HCT116 (cell line): Measurements from ENCODE around the gene NLRP6. TPM values are rescaled to one million over a fixed set of nuclear protein-coding genes. Genes with fewer than 3 reads are reported as not detected.

Experiments used
- ATAC-seq: fragments of 200-7000 bp; cut with Tn5 transposase; 2 replicates; pipeline ENCODE4 v1.9.1; 2020; ENCODE audit warnings: mild to moderate bottlenecking, moderate library complexity
- BruUV-seq: library from RNA; stranded (reverse); fragments of 400-500 nt; replicated peaks from 2 replicates; lab custom pipeline; 2021; lab: Mats Ljungman, UMichigan
- CTCF ChIA-PET: fragments of 300-600 bp; sonication (Branson Sonifier 250); formaldehyde crosslinking; loops from one replicate; lab custom pipeline; 2021; ENCODE audit warnings: antibody characterized with exemption; lab: Charles Lee
- POLR2A ChIA-PET: fragments of 300-600, 350-600 bp; sonication (Branson Sonifier 250); formaldehyde crosslinking; loops from one replicate; lab custom pipeline; 2021; ENCODE audit warnings: antibody characterized with exemption; lab: Charles Lee
- RAD21 ChIA-PET, 2 experiments: fragments of 300-600 bp; sonication (Branson Sonifier 250); formaldehyde crosslinking; loops; one replicate each; lab custom pipeline; 2023; ENCODE audit warnings: low total read pairs in 2 of 2; ENCODE audit not compliant: uncharacterized antibody in 2 of 2, unreplicated experiment in 2 of 2, low non-redundant PET in 1 of 2; lab: Charles Lee
- DNase-seq: peaks from one replicate; pipeline ENCODE4 v3.0.0-alpha.2; 2010; ENCODE audit warnings: low read depth, low spot score
- H2AFZ ChIP-seq: fragments of 200-600 bp; shearing (Covaris generic), sonication (generic); 2 replicates; pipeline ENCODE4 v1.6.1; 2017; ENCODE audit warnings: low read depth, mixed run types, mixed read lengths, antibody characterized with exemption, low read length; ENCODE audit not compliant: poor library complexity, severe bottlenecking
- H3K27ac ChIP-seq: 2 replicates; pipeline ENCODE4 v1.5.1; 2012; ENCODE audit warnings: low read depth, low read length
- H3K27me3 ChIP-seq: fragments of 200-600 bp; sonication (generic); 2 replicates; pipeline ENCODE4 v1.6.1; 2016; ENCODE audit warnings: mixed run types, low read length, mixed read lengths; ENCODE audit not compliant: insufficient read depth
- H3K36me3 ChIP-seq, 2 experiments: fragments of 200-500 bp in 1 of 2; fragments of 200-600 bp in 1 of 2; sonication (Bioruptor generic) in 1 of 2; sonication (generic) in 1 of 2; 2 replicates each; pipeline versions ENCODE4 v1.5.1 to v1.6.1; 2014 to 2016; ENCODE audit warnings: low read length in 2 of 2, inconsistent platforms in 1 of 2, mixed read lengths in 1 of 2, mixed run types in 1 of 2; ENCODE audit not compliant: insufficient read depth in 2 of 2, control insufficient read depth in 1 of 2
- H3K4me1 ChIP-seq, 2 experiments: fragments of 200-600 bp in 1 of 2; sonication (generic) in 1 of 2; 2 replicates each; pipeline versions ENCODE4 v1.5.1 to v1.6.1; 2012 to 2017; ENCODE audit warnings: low read length in 2 of 2, inconsistent platforms in 1 of 2, mild to moderate bottlenecking in 1 of 2, mixed read lengths in 1 of 2, mixed run types in 1 of 2, moderate library complexity in 1 of 2; ENCODE audit not compliant: insufficient read depth in 2 of 2, control insufficient read depth in 1 of 2
- H3K4me2 ChIP-seq: fragments of 200-600 bp; sonication (generic); 2 replicates; pipeline ENCODE4 v1.6.1; 2017; ENCODE audit warnings: mixed run types, low read length, mixed read lengths
- H3K4me3 ChIP-seq, 2 experiments: fragments of 200-600 bp in 1 of 2; sonication (generic) in 1 of 2; replicated peaks in 1 of 2; 2 replicates each; pipeline ENCODE4 v1.5.1; 2011 to 2016; ENCODE audit warnings: low read length in 2 of 2, control low read depth in 1 of 2, low read depth in 1 of 2, mild to moderate bottlenecking in 1 of 2, mixed read lengths in 1 of 2, mixed run types in 1 of 2
- H3K79me2 ChIP-seq: fragments of 200-600 bp; sonication (generic); 2 replicates; pipeline ENCODE4 v1.6.1; 2017; ENCODE audit warnings: mild to moderate bottlenecking, mixed run types, low read length, moderate library complexity, mixed read lengths; ENCODE audit not compliant: insufficient read depth
- H3K9ac ChIP-seq: fragments of 200-600 bp; sonication (generic); 2 replicates; pipeline ENCODE4 v1.6.1; 2016; ENCODE audit warnings: low read length, mixed read lengths
- H3K9me2 ChIP-seq: fragments of 200-600 bp; sonication (generic), shearing (Covaris generic); 2 replicates; pipeline ENCODE4 v1.6.1; 2017; ENCODE audit warnings: mixed run types, mild to moderate bottlenecking, moderate library complexity; ENCODE audit not compliant: insufficient read depth
- H3K9me3 ChIP-seq, 2 experiments: fragments of 200-500 bp in 1 of 2; fragments of 200-600 bp in 1 of 2; sonication (Bioruptor generic) in 1 of 2; sonication (generic) in 1 of 2; 2 replicates each; pipeline ENCODE4 v1.6.1; 2014 to 2017; ENCODE audit warnings: low read length in 2 of 2, mixed read lengths in 2 of 2, inconsistent platforms in 1 of 2, low read depth in 1 of 2, mild to moderate bottlenecking in 1 of 2, mixed run types in 1 of 2, moderate library complexity in 1 of 2; ENCODE audit not compliant: control insufficient read depth in 1 of 2, insufficient read depth in 1 of 2
- H4K20me1 ChIP-seq: fragments of 200-600 bp; sonication (generic), shearing (Covaris generic); 2 replicates; pipeline ENCODE4 v1.6.1; 2017; ENCODE audit warnings: mixed run types, mild to moderate bottlenecking, moderate library complexity; ENCODE audit not compliant: insufficient read depth
- CEBPB ChIP-seq: IDR thresholded peaks from 2 replicates; pipeline ENCODE4 v1.6.1; 2012; ENCODE audit warnings: low read depth
- CTCF ChIP-seq, 3 experiments: fragments of 200-600 bp in 1 of 3; sonication (generic) in 1 of 3; IDR thresholded peaks in 2 of 3; conservative IDR thresholded peaks in 1 of 3; 2 replicates each; pipeline ENCODE4 v1.5.1; 2012 to 2017; ENCODE audit warnings: low read depth in 2 of 3, low read length in 2 of 3, antibody characterized with exemption in 1 of 3, borderline replicate concordance in 1 of 3, control low read depth in 1 of 3, mild to moderate bottlenecking in 1 of 3, mixed read lengths in 1 of 3, mixed run types in 1 of 3, moderate library complexity in 1 of 3; ENCODE audit not compliant: insufficient read depth in 1 of 3
- JUND ChIP-seq: IDR thresholded peaks from 2 replicates; pipeline ENCODE4 v1.6.1; 2012
- SIN3A ChIP-seq: IDR thresholded peaks from 2 replicates; pipeline ENCODE4 v1.6.1; 2012; ENCODE audit warnings: low read depth
- SRF ChIP-seq: IDR thresholded peaks from 2 replicates; pipeline ENCODE4 v1.6.1; 2012; ENCODE audit warnings: low read depth
- intact Hi-C: fragments of 100-400 bp; cut with micrococcal nuclease; formaldehyde crosslinking; loops from 2 replicates; pipeline ENCODE4 v1.10.0; 2022
- total RNA-seq: library from RNA; stranded (reverse); gene quantifications from one replicate; pipeline ENCODE4 v1.2.1, GENCODE V29; 2021; ENCODE audit not compliant: unreplicated experiment
- TF ChIP-seq, protein P1 (sequence below): IDR thresholded peaks from 2 replicates; pipeline ENCODE4 v1.6.1; 2012

Gene NLRP6
- total RNA-seq, 1 experiment from 2014 or later, result not detected

GRCh38 chr11:306645-307371, 28.6 kb downstream of the NLRP6 start:
- ChIA-PET RAD21 (interaction anchor here in 1 of 2 experiments (0.5 kb wide), 1 partner anchor 49 kb away, joined by 3 read pairs; no protein-coding TSS in a partner anchor), CTCF (interaction anchor here (1.1 to 2.8 kb wide), 4 partner anchors 10 to 141 kb away, joined by 4 to 10 read pairs (median 6); no protein-coding TSS in a partner anchor), POLR2A (no interaction called here)
- Histone ChIP-seq H3K36me3 (no peaks in the 10 kb centered on the region), H3K4me3 (no peak overlapping the region), H3K27ac (peak overlapping the region; percentile 5; the same call in 1 of the 2 replicates), H3K9me3 (no peaks in the 10 kb centered on the region), H3K4me1 (peaks cover 13 to 24% of the 10 kb centered on the region in 2 experiments), H3K9me2 (no peaks in the 10 kb centered on the region), H2AFZ (no peak overlapping the region), H3K4me2 (no peak overlapping the region), H4K20me1 (no peaks in the 10 kb centered on the region), H3K27me3 (no peaks in the 10 kb centered on the region), H3K9ac (no peak overlapping the region), H3K79me2 (no peaks in the 10 kb centered on the region)
- DNase-seq, result no peak
- TF ChIP-seq CTCF (IDR thresholded peaks at IDR 0.05 in 2 of 3, conservative IDR thresholded peaks at IDR 0.05 in 1 of 3; ENCODE audit: borderline replicate concordance in 1 of 3, insufficient read depth in 1 of 3, low read depth in 2 of 3, low read length in 2 of 3) (no peak), CEBPB (no peak), JUND (no peak), SIN3A (no peak), SRF (no peak)
- TF ChIP-seq, protein P1, sequence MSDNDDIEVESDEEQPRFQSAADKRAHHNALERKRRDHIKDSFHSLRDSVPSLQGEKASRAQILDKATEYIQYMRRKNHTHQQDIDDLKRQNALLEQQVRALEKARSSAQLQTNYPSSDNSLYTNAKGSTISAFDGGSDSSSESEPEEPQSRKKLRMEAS, result no peak
- BruUV-seq, result no TSS peak
- no peak for ATAC-seq
- intact Hi-C loops, result loop anchor here (10.0 kb wide), 1 partner anchor 88 kb away; the partner anchor contains the start of gene PKP3
